Measurements from ENCODE around the gene SLC12A7. TPM values are rescaled to one million over a fixed set of nuclear protein-coding genes. Genes with fewer than 3 reads are reported as not detected.

Gene SLC12A7
- total RNA-seq, 4 donors from 2014 or later = 18.8 to 28.7 (median 24.5) TPM

GRCh38 chr5:1037671-1038416 lies 74.0 kb downstream of the SLC12A7 start:
- TF ChIP-seq, protein P1, sequence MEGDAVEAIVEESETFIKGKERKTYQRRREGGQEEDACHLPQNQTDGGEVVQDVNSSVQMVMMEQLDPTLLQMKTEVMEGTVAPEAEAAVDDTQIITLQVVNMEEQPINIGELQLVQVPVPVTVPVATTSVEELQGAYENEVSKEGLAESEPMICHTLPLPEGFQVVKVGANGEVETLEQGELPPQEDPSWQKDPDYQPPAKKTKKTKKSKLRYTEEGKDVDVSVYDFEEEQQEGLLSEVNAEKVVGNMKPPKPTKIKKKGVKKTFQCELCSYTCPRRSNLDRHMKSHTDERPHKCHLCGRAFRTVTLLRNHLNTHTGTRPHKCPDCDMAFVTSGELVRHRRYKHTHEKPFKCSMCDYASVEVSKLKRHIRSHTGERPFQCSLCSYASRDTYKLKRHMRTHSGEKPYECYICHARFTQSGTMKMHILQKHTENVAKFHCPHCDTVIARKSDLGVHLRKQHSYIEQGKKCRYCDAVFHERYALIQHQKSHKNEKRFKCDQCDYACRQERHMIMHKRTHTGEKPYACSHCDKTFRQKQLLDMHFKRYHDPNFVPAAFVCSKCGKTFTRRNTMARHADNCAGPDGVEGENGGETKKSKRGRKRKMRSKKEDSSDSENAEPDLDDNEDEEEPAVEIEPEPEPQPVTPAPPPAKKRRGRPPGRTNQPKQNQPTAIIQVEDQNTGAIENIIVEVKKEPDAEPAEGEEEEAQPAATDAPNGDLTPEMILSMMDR (IDR thresholded peaks at IDR 0.05) = no peak
- TF ChIP-seq POLR2A (IDR thresholded peaks at IDR 0.05) (no peak), EP300 (IDR thresholded peaks at IDR 0.05) (no peak), POLR2AphosphoS5 (IDR thresholded peaks at IDR 0.05) (no peak)
- H3K27ac ChIP-seq = no peak overlapping the region
- no CpG with 5 or more reads among the region's 43 CpGs for WGBS, 2 donors (ENCODE audit: low coverage in 1 of 2)
- ATAC-seq = no peak
- no peaks in the 10 kb centered on the region for H3K36me3 ChIP-seq
- no peaks in the 10 kb centered on the region for H3K9me3 ChIP-seq
- H3K27me3 ChIP-seq = no peaks in the 10 kb centered on the region
- H3K4me1 ChIP-seq = no peaks in the 10 kb centered on the region
- no peak overlapping the region for H3K4me3 ChIP-seq

- Histone ChIP-seq H3K9me3 (no peaks in the 10 kb centered on the region), H3K27me3 (no peaks in the 10 kb centered on the region), H3K36me3 (no peaks in the 10 kb centered on the region), H3K4me1 (no peaks in the 10 kb centered on the region), H3K4me3 (no peak overlapping the region), H3K27ac (no peak overlapping the region)
- TF ChIP-seq EP300 (IDR thresholded peaks at IDR 0.05) (no peak), POLR2AphosphoS5 (IDR thresholded peaks at IDR 0.05) (no peak)
- ATAC-seq = no peak
- WGBS, 2 donors (ENCODE audit: low coverage in 1 of 2) = 17 to 32% methylated on average over 2 to 3 of the region's 16 CpGs
Measured at GRCh38 chr5:1037123-1037670, 74.7 kb downstream of the SLC12A7 start.

- H3K27me3 ChIP-seq = peaks cover 4% of the 10 kb centered on the region
- H3K27ac ChIP-seq = no peak overlapping the region
- ATAC-seq = no peak
- no peaks in the 10 kb centered on the region for H3K4me1 ChIP-seq
- H3K36me3 ChIP-seq = no peaks in the 10 kb centered on the region
- no peak overlapping the region for H3K4me3 ChIP-seq
- 80 to 88% methylated on average over 4 to 18 of the region's 22 CpGs for WGBS, 2 donors (ENCODE audit: low coverage in 1 of 2)
- TF ChIP-seq POLR2AphosphoS5 (IDR thresholded peaks at IDR 0.05) (no peak), POLR2A (IDR thresholded peaks at IDR 0.05) (no peak), EP300 (IDR thresholded peaks at IDR 0.05) (no peak)
- TF ChIP-seq, protein P1 (IDR thresholded peaks at IDR 0.05) = no peak
- no peaks in the 10 kb centered on the region for H3K9me3 ChIP-seq
Measured at GRCh38 chr5:1036504-1037122, 75.2 kb downstream of the SLC12A7 start.

DNA sequence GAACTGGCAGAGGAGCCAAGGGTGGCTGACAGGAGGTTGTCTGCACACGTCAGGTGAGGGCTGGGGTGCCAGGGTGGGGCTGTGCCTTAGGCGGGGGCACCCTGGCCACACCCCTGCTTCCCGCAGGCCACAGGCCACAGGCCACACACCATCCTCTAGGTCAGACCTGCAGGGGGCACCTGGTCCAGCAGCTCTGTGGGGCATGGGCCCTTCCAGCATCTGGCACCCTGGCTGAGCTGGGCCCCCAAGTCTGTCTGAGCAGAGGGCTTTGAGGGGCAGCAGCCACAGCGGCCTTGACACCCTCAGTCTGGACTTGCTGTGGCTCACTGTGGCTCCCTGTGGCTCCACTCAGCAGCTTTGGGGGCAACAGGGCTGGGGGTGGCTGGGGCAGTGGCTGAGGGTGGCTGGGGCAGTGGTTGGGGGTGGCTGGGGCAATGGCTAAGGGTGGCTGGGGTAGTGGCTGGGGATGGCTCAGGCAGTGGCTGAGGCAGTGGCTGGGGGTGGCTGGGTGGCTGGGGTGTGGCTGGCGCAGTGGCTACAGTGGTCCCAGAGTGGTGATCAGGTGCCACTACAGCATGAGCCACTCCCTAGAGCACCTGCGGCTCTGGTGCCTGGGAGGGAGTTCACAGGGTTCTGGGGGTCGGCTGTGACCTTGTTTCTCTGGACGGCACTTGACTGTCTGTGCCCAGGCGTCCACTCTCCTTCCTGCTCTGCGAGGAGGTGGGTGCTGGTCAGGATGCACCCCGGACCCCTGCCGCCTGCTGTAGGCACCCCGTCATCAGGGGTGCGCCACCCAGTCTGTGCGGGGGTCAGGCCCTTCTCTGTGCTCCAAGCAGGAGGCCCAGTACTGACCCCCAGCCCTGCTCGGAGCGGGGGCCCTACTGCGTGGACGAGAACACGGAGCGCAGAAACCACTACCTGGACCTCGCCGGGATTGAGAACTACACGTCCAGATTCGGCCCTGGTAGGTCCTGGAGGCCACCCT lies 76.2 kb downstream of the SLC12A7 start:
- Histone ChIP-seq H3K36me3 (no peaks in the 10 kb centered on the region), H3K27ac (no peak overlapping the region), H3K4me1 (no peaks in the 10 kb centered on the region), H3K27me3 (peaks cover 13% of the 10 kb centered on the region), H3K9me3 (no peaks in the 10 kb centered on the region), H3K4me3 (no peak overlapping the region)
- WGBS, 2 donors (ENCODE audit: low coverage in 1 of 2) = 92% methylated on average over 3 of the region's 25 CpGs; no CpG with 5 or more reads in 1 of the 2 donors
- ATAC-seq = no peak
- TF ChIP-seq POLR2AphosphoS5 (IDR thresholded peaks at IDR 0.05) = no peak

DNA sequence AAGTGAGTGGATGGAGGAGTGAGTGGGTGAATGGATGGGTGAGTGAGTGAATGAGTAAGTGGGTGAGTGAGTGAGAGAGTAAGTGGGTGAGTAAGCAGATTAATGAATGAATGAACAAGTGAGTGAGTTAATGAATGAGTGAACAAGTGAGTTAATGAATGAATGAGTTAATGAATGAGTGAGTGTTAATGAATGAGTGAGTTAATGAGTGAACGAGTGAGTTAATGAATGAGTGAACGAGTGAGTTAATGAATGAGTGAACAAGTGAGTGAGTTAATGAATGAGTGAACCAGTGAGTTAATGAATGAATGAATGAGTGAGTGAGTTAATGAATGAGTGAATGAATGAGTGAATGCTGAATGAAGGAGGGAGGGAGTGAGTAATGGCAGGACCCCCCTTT lies 76.9 kb downstream of the SLC12A7 start:
- Histone ChIP-seq H3K4me3 (no peak overlapping the region), H3K4me1 (no peaks in the 10 kb centered on the region), H3K27ac (no peak overlapping the region), H3K36me3 (no peaks in the 10 kb centered on the region), H3K9me3 (no peaks in the 10 kb centered on the region), H3K27me3 (peaks cover 20% of the 10 kb centered on the region)
- 82 to 100% methylated on average over 2 of the region's 2 CpGs for WGBS, 2 donors (ENCODE audit: low coverage in 1 of 2)
- no peak for ATAC-seq
- TF ChIP-seq, protein P1 (IDR thresholded peaks at IDR 0.05) = no peak
- TF ChIP-seq POLR2A (IDR thresholded peaks at IDR 0.05) (no peak), EP300 (IDR thresholded peaks at IDR 0.05) (no peak), POLR2AphosphoS5 (IDR thresholded peaks at IDR 0.05) (no peak)
